HG03045 (cell line): ENCODE data around the gene PFKM.
A peak's percentile ranks its signal among the peaks of the same experiment; 100 is the strongest.

Experiments
- ATAC-seq: cut with Tn5 transposase; IDR thresholded peaks from one replicate; pipeline ENCODE4 v1.9.1; 2021; ENCODE audit warnings: mild to moderate bottlenecking, moderate library complexity; ENCODE audit not compliant: unreplicated experiment

The PFKM gene

GRCh38 chr12:48184549-48184922 lies 65.4 kb downstream of the PFKM start:
- no peak for ATAC-seq

- ATAC-seq: no peak
Measured at GRCh38 chr12:48185181-48185919, 66.2 kb downstream of the PFKM start.

DNA sequence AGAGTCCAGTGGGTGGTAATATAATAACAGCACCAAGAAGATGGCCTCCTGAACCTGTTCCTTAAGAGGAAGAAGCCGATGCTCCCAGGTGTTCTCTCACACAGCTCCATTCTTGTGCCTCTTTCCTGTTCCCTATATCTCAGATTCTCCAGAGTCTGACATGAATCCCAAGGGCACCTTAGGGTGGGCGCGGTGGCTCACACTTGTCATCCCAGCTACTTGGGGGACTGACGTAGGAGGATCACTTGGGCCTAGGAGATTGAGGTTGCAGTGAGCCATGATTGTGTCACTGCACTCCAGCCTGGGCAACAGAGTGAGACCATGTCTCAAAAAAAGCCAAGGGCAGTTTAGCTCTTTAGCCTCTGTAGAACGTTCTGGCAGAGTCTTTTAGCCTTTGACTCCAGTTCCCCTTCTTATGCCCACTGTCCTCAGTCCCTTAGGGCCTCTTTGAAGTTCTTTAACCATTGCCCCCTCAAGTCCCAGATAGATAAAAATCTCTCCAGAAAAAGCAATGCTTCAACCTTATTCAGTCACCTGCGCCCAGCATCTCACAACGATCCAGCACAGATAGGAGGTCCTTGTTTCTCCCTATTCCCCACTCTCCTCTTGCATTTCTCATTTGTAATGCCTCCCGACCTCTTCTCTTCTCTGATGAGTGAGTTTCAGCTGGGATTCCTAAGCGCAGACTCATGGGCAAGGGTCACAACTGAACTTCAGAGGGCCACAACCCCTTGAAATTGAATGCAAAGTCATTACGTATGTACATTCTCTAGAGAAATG lies 68.9 kb downstream of the PFKM start:
- ATAC-seq: no peak

DNA sequence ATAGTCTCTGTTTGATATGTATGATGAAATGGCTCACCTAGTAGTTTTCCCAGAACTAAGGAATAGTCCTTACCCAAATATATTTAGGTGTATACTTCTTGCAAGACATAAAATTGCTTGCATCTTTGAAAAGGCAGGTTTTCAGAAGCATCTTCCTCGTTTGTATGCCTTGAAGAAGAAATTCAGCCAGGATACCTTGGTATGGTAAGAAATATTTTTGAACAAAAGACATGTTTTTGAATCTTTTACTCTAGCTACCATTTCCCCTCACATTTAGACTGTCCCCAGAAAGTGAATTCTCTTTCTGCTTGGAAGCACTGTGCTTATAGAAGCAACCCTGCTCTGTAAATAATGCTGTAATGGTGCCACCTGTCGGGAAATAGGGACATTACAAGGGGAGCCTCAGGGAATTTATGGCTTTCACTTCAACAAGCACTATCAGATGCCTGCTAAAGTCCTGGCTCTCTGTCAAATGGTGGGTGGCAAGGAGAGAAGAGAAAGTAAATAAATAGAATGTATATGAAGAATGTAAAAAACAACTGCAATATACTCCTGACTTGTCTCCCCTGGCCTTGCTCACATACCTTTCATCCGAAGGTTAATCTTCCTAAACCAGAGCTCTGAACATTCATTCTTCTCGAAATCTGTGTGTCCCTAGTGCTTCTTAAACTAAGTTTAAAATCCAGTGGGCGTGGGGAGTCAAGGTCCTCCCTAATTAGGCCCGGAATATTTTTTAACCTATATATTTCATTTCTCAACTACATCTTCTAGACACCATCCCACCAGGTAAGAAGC lies 70.4 kb downstream of the PFKM start:
- peak; percentile 73 for ATAC-seq

- ATAC-seq: no peak
Measured at GRCh38 chr12:48191096-48191495, 71.9 kb downstream of the PFKM start.

DNA sequence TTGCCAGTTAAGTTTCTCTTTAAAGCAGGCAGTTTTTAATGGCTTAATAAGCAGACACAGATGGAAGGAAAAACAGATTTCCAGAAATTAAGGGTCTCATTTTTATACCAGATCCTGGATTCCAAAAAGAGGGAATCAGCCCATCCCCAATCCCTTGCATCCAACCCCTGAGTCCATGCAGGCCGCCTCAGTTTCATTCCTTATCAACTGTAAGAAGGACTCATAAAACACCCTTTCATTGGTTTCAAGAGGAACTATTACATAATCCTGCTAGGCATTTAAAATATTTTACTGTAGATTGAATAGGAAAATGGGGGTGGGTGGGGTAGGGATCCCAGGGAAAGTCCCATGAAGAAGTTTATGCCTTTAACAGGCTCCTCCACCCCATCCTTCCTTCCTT lies 73.7 kb downstream of the PFKM start:
- ATAC-seq: no peak

GRCh38 chr12:48193623-48194022 lies 74.5 kb downstream of the PFKM start:
- ATAC-seq: no peak

- no peak for ATAC-seq
Measured at GRCh38 chr12:48194799-48195201, 75.6 kb downstream of the PFKM start.
